ENCODE measurements around the gene GLIS1.

The GLIS1 gene

GRCh38 chr1:53473463-53473862 lies 265.5 kb downstream of the GLIS1 start:
- no peak for DNase-seq

- no peak for DNase-seq
Observed at GRCh38 chr1:53471000-53471399, 268.0 kb downstream of the GLIS1 start.

GRCh38 chr1:53470584-53470983 lies 268.4 kb downstream of the GLIS1 start:
- no peak for DNase-seq

GRCh38 chr1:53470155-53470554 lies 268.8 kb downstream of the GLIS1 start:
- no peak for DNase-seq

- DNase-seq, result no peak
Observed at GRCh38 chr1:53469373-53469772, 269.6 kb downstream of the GLIS1 start.

GRCh38 chr1:53468374-53468773 lies 270.6 kb downstream of the GLIS1 start:
- DNase-seq, result no peak

- no peak for DNase-seq
Observed at GRCh38 chr1:53467391-53467790, 271.6 kb downstream of the GLIS1 start.

GRCh38 chr1:53465023-53465957 lies 273.7 kb downstream of the GLIS1 start:
- no peak for DNase-seq

GRCh38 chr1:53463961-53464899 lies 274.7 kb downstream of the GLIS1 start:
- no peak for DNase-seq

- DNase-seq, result no peak
Observed at GRCh38 chr1:53462769-53463501, 276.0 kb downstream of the GLIS1 start.

GRCh38 chr1:53462193-53462592 lies 276.8 kb downstream of the GLIS1 start:
- DNase-seq, result no peak

- no peak for DNase-seq
Observed at GRCh38 chr1:53461323-53462044, 277.5 kb downstream of the GLIS1 start.

- DNase-seq, result no peak
Observed at GRCh38 chr1:53460666-53461322, 278.2 kb downstream of the GLIS1 start.

GRCh38 chr1:53460211-53460634 lies 278.7 kb downstream of the GLIS1 start:
- no peak for DNase-seq

- no peak for DNase-seq
Observed at GRCh38 chr1:53459321-53460175, 279.4 kb downstream of the GLIS1 start, which contains the start of gene DMRTB1. Gene DMRTB1, plus strand, starts transcription at chr1:53459399. Its CDS starts 55 bp downstream, at chr1:53459454.

GRCh38 chr1:53458634-53459033 lies 280.3 kb downstream of the GLIS1 start:
- DNase-seq, result no peak
